SK-N-SH (cell line): ENCODE data around the gene ZNF584.
A peak's percentile ranks its signal among the peaks of the same experiment; 100 is the strongest.

Experiments used
- CHD2 ChIP-seq: fragments of 150-350 bp; IDR thresholded peaks from 2 replicates; pipeline ENCODE4 v1.6.1; 2018; ENCODE audit warnings: low read length; ENCODE audit not compliant: partially characterized antibody
- CTCF ChIP-seq: fragments of 200-600 bp; sonication (generic); IDR thresholded peaks from 2 replicates; pipeline ENCODE4 v1.6.1; 2017; ENCODE audit warnings: antibody characterized with exemption, mild to moderate bottlenecking, moderate library complexity
- EZH2phosphoT487 ChIP-seq: fragments of 200-600 bp; sonication (generic); IDR thresholded peaks from 2 replicates; pipeline ENCODE4 v1.6.1; 2017; ENCODE audit warnings: low read depth, mixed run types, mild to moderate bottlenecking, antibody characterized with exemption, moderate library complexity, borderline replicate concordance
- FOXM1 ChIP-seq: IDR thresholded peaks from 2 replicates; pipeline ENCODE4 v1.4.0; 2012; ENCODE audit warnings: low read depth, mild to moderate bottlenecking
- MEF2A ChIP-seq: IDR thresholded peaks from 2 replicates; pipeline ENCODE4 v1.4.0; 2012; ENCODE audit warnings: low read depth, borderline replicate concordance
- MXI1 ChIP-seq: IDR thresholded peaks from 2 replicates; pipeline ENCODE4 v1.6.1; 2012; ENCODE audit warnings: mild to moderate bottlenecking, low read depth, low read length, improper control_type of control experiment
- POLR2AphosphoS5 ChIP-seq: IDR thresholded peaks from 2 replicates; pipeline ENCODE4 v1.6.1; 2012; ENCODE audit warnings: low read depth, low read length
- REST ChIP-seq: IDR thresholded peaks from 2 replicates; pipeline ENCODE4 v1.6.1; 2012; ENCODE audit warnings: mild to moderate bottlenecking, low read depth, low read length, moderate library complexity
- SMC3 ChIP-seq: IDR thresholded peaks from 2 replicates; pipeline ENCODE4 v1.6.1; 2012; ENCODE audit warnings: low read depth, low read length, improper control_type of control experiment
- TAF1 ChIP-seq: IDR thresholded peaks from 2 replicates; pipeline ENCODE4 v1.6.1; 2012; ENCODE audit warnings: low read depth, mild to moderate bottlenecking, low read length, moderate library complexity, borderline replicate concordance
- TCF12 ChIP-seq: IDR thresholded peaks from 2 replicates; pipeline ENCODE4 v1.4.0; 2012
- USF2 ChIP-seq: fragments of 150-350 bp; IDR thresholded peaks from 2 replicates; pipeline ENCODE4 v1.6.1; 2017; ENCODE audit warnings: antibody characterized with exemption, low read length, low read depth, borderline replicate concordance

- TF ChIP-seq CTCF (no peak), EZH2phosphoT487 (no peak), USF2 (no peak), FOXM1 (no peak), SMC3 (no peak), CHD2 (peak; percentile 87), REST (no peak), POLR2AphosphoS5 (peak; percentile 56; the same call in 1 of the 2 replicates), MXI1 (peak; percentile 94), MEF2A (no peak), TAF1 (no peak), TCF12 (no peak)
Observed at GRCh38 chr19:58451358-58452101, 43.1 kb downstream of the ZNF584 start, which contains the start of gene ZNF324B.
